ENCODE results near the gene GSK3B.

DNA sequence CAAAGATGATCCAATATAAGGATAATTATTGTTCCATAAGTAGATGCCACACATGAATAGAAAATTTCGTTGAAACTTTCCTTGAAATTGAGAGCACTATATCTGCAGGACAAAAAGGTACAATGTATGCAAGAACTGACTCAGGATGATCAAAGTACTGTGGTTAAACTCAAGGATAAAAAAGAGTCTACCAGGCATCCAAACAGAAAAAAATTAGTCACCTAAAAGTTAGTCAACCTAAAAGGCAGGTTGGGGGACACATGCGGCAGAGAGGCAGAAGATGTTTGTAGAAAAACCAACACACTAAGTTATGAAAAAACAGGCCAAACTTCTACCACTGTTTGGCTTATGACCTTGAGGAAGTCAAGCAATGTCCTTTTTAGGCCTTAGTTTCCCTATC, 68.7 kb downstream of the GSK3B start:
- TF ChIP-seq EZH2 (IDR thresholded peaks at IDR 0.05; ENCODE audit: borderline replicate concordance, insufficient read depth, low read depth, low read length, poor library complexity, severe bottlenecking), result no peak
- TF ChIP-seq, protein P1, sequence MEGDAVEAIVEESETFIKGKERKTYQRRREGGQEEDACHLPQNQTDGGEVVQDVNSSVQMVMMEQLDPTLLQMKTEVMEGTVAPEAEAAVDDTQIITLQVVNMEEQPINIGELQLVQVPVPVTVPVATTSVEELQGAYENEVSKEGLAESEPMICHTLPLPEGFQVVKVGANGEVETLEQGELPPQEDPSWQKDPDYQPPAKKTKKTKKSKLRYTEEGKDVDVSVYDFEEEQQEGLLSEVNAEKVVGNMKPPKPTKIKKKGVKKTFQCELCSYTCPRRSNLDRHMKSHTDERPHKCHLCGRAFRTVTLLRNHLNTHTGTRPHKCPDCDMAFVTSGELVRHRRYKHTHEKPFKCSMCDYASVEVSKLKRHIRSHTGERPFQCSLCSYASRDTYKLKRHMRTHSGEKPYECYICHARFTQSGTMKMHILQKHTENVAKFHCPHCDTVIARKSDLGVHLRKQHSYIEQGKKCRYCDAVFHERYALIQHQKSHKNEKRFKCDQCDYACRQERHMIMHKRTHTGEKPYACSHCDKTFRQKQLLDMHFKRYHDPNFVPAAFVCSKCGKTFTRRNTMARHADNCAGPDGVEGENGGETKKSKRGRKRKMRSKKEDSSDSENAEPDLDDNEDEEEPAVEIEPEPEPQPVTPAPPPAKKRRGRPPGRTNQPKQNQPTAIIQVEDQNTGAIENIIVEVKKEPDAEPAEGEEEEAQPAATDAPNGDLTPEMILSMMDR (IDR thresholded peaks at IDR 0.05), result no peak

Data from B cell (primary cell).